NCI-H2196 treated with DMSO at 0.1 percent for 48 hours (cell line): ENCODE results near the gene MCC.

Experiments
- DNase-seq: peaks from one replicate; lab custom pipeline; 2025; ENCODE audit not compliant: unreplicated experiment; lab: John Stamatoyannopoulos, UW

Gene MCC

GRCh38 chr5:113042491-113043243, 445.6 kb downstream of the MCC start:
- DNase-seq = no peak

GRCh38 chr5:113040672-113041260, 447.5 kb downstream of the MCC start:
- no peak for DNase-seq

- DNase-seq = no peak
Observed at GRCh38 chr5:113039934-113040285, 448.3 kb downstream of the MCC start.

- no peak for DNase-seq
Observed at GRCh38 chr5:113039229-113039933, 448.9 kb downstream of the MCC start.

- DNase-seq = no peak
Observed at GRCh38 chr5:113038714-113039113, 449.5 kb downstream of the MCC start.

GRCh38 chr5:113038136-113038535, 450.1 kb downstream of the MCC start:
- DNase-seq = no peak

- DNase-seq = no peak
Observed at GRCh38 chr5:113036826-113037225, 451.4 kb downstream of the MCC start.

- no peak for DNase-seq
Observed at GRCh38 chr5:113036321-113036720, 451.9 kb downstream of the MCC start.

GRCh38 chr5:113035096-113035495, 453.2 kb downstream of the MCC start:
- DNase-seq = no peak

GRCh38 chr5:113034182-113034773, 454.0 kb downstream of the MCC start:
- no peak for DNase-seq

GRCh38 chr5:113031557-113031956, 456.7 kb downstream of the MCC start:
- DNase-seq = no peak

GRCh38 chr5:113031104-113031503, 457.1 kb downstream of the MCC start:
- no peak for DNase-seq

- DNase-seq = no peak
Observed at GRCh38 chr5:113029614-113030013, 458.6 kb downstream of the MCC start.

GRCh38 chr5:113027431-113027830, 460.8 kb downstream of the MCC start:
- no peak for DNase-seq

- DNase-seq = no peak
Observed at GRCh38 chr5:113027015-113027414, 461.2 kb downstream of the MCC start.

- DNase-seq = no peak
Observed at GRCh38 chr5:113026211-113026610, 462.0 kb downstream of the MCC start.

GRCh38 chr5:113025596-113025995, 462.7 kb downstream of the MCC start:
- no peak for DNase-seq

- no peak for DNase-seq
Observed at GRCh38 chr5:113024076-113024697, 464.1 kb downstream of the MCC start.

GRCh38 chr5:113022661-113023060, 465.6 kb downstream of the MCC start:
- no peak for DNase-seq

- DNase-seq = no peak
Observed at GRCh38 chr5:113020461-113021273, 467.6 kb downstream of the MCC start.
